ENCODE results near the gene RIMBP2.
"Not testable (repeated sequence)": the region's sequence is repeated elsewhere in the genome, so short reads cannot be mapped to it uniquely, and the experiment has no call there.

The RIMBP2 gene

DNA sequence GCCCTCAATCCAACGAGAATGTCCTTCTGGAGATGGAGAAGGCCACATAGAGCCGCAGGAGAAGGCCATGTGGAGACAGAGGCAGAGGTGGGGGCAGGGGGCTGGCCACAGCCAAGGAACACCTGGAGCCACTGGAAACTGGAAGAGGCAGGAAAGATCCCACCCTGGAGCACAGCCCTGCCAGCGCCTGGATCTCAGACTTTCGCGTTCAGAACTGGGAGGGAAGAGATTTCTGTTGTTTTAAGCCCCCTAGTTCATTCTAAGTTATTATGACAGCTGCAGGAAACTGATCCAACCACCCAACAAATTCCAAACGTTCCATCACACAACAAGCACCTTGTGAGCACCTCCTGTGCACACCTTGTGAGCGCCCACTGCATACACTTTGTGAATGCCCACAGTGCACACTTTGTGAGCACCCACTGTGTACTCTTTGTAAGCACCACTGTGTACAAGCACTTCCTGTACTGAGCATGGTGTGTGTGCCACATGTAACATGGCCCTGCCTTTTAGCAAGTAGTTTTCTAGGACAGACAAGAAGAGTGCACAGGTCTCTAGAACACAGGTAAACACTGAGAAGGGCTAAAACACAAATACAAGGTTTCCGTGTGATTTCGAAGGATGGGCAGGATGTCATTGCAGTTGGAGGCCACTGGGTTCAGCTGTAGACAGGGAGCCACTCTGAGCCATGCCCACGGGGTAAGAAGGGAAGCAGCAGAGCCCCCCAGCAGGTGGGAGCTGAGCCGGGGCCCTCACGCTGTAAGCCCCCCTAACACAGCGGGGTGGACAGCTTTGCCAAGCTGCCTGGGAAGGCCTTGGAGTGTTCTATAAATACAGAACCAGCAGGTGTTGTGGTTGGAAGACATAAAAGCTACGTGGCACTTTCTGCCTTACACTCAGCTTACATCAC is 15.4 kb downstream of the RIMBP2 start:
- TF ChIP-seq, protein P1, sequence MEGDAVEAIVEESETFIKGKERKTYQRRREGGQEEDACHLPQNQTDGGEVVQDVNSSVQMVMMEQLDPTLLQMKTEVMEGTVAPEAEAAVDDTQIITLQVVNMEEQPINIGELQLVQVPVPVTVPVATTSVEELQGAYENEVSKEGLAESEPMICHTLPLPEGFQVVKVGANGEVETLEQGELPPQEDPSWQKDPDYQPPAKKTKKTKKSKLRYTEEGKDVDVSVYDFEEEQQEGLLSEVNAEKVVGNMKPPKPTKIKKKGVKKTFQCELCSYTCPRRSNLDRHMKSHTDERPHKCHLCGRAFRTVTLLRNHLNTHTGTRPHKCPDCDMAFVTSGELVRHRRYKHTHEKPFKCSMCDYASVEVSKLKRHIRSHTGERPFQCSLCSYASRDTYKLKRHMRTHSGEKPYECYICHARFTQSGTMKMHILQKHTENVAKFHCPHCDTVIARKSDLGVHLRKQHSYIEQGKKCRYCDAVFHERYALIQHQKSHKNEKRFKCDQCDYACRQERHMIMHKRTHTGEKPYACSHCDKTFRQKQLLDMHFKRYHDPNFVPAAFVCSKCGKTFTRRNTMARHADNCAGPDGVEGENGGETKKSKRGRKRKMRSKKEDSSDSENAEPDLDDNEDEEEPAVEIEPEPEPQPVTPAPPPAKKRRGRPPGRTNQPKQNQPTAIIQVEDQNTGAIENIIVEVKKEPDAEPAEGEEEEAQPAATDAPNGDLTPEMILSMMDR (IDR thresholded peaks at IDR 0.05; ENCODE audit: borderline replicate concordance, insufficient read depth, low read depth, low read length), result no peak

DNA sequence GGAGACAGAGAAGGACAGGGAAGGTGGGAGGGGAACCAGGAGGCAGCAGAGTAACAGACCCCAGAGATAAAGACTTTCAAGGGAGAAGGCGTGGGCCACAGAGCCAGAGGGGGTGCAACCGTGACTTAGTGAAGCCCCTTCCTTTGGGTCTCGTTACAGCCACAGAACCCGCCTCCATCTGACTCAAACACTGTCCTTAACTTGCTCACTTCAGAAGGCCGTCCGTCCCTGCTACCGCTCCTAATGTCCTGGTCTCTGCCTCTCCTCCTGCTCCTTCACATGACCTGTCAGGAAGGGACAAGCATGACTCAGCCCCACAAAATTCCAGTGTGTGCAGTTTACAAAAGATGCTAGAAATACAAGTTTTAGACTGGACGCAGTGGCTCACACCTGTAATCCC is 18.0 kb downstream of the RIMBP2 start:
- no peak overlapping the region for H3K4me3 ChIP-seq (ENCODE audit: low read depth, low read length)
- TF ChIP-seq, protein P1 (IDR thresholded peaks at IDR 0.05; ENCODE audit: borderline replicate concordance, insufficient read depth, low read depth, low read length), result no peak

More for the DNA sequence above, 15.4 kb downstream of the RIMBP2 start:
- H3K4me3 ChIP-seq (ENCODE audit: low read depth, low read length), result no peak overlapping the region

DNA sequence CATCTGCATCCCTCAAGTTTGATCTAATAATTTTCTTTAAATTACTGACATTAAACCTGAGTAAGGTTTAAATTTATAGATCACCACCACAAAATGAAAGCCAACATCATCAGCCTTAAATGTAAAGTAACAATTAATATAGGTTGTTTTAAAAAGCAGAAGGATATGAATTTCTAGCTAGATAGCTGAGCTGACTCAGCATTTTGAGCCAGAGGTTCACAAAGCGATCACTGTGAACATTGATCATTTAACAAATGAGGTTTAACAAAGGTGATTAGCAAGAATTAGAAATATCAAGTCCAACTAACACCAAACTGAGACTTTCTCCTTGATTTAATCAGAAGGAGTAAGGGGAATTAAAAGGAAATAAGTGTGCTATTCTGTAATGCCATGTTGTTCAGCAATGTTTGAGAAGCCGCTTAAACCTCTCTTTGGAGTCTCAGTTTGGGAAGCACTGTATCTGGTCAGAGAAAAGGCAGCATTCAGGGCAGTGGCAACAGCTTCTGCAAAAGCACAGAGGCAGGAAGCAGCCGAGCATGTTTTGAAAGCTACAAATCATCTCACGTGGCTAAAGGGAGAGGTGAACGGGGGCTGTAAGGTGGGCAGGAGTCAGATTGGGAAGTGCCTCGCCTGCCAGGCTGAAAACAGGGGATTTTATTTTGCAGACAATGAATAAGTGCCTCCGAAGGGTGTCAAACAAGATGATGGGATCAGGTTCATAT is 19.6 kb downstream of the RIMBP2 start:
- TF ChIP-seq, protein P1 (IDR thresholded peaks at IDR 0.05; ENCODE audit: borderline replicate concordance, insufficient read depth, low read depth, low read length), result no peak
- H3K4me3 ChIP-seq (ENCODE audit: low read depth, low read length), result no peak overlapping the region

DNA sequence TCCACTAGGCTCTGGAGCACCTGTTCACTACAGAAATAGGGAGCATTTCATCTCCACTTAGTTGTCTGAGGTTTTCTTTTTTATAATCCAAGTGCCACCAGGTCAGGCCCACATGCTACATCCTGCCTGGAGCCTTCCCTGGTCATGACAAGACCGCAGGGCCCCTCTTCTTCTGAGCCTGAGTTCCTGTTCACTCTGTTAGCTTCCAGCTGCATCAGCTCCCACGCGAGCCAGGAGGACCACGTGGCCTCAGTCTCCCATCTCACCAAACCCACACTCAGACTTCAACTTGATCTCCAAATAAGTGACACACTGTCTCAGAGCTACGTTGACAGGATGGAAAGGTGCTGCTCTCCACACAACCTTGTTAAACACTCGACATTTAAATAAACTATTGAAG is 21.0 kb downstream of the RIMBP2 start:
- TF ChIP-seq, protein P1 (IDR thresholded peaks at IDR 0.05; ENCODE audit: borderline replicate concordance, insufficient read depth, low read depth, low read length), result no peak

DNA sequence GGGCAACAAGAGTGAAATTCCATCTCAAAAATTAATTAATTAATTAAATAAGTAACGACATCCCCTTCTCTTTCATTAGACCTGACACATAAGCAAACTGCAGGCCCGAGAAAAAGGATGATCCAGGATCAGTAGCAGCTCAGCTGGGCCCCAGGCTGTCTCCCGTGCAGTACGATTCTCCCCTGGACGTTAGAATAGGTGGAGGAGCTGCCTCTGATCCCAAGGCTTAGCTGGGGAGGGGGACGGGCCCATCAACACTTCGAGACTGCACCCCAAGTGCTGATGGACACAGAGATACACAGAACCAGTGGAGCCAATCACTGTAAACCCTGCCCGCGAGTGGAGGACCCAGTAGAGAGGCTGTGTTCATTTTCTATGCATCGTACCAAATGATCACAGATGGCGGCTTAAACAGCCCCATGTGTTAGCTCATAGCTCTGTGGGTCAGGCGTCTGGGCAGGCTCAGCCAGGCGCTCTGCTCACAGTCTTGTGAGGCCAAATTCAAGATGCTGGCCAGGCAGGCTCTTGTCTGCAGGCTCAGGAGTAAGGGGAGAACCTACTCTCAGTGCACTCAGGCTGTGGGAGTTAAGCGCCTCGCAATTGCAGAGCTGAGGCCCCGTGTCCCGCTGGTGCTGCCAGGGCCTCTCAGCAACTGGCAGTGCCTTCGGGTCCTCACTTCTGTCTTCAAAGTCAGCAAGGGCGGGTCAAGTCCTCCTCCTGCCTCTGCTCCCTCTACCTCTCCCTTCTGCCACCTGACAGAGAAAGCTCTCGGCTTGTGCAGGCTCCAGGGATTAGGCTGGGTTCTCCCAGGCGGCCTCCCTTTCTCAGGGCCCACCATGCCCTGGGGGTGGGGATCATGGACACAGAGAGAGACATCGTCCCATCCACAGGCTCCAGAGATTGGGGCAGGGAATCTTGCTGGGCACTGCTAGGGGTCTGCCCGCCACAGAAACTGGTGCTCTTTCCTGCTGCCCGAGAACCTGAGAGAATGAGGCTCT is 26.4 kb downstream of the RIMBP2 start:
- TF ChIP-seq, protein P1 (IDR thresholded peaks at IDR 0.05; ENCODE audit: borderline replicate concordance, insufficient read depth, low read depth, low read length), result no peak

More for the DNA sequence above, 21.0 kb downstream of the RIMBP2 start:
- no peak overlapping the region for H3K4me3 ChIP-seq (ENCODE audit: low read depth, low read length)

DNA sequence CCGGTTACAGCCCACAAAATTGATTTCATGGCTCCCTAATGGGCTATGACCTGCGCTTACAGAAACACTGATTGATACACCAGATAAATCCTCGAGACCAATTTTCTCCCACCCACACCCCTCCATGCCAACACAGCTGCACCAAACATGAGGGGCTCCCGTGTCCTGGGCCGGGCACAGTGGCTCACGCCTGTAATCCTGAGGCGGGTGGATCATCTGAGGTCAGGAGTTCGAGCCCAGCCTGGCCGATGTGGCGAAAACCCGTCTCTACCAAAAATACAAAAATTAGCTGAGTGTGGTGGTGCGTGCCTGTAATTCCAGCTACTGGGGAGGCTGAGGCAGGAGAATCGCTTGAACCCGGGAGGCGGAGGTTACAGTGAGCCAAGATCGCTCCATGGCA is 27.1 kb downstream of the RIMBP2 start:
- not testable (repeated sequence) for H3K4me3 ChIP-seq (ENCODE audit: low read depth, low read length)

More for the DNA sequence above, 26.4 kb downstream of the RIMBP2 start:
- no peak overlapping the region for H3K4me3 ChIP-seq (ENCODE audit: low read depth, low read length)

Data from GM12875 (cell line).